ENCODE results near the gene CFAP52. TPM values are rescaled to one million over a fixed set of nuclear protein-coding genes. Genes with fewer than 3 reads are reported as not detected.
"Not testable (repeated sequence)": the region's sequence is repeated elsewhere in the genome, so short reads cannot be mapped to it uniquely, and the experiment has no call there.

The CFAP52 gene
- total RNA-seq, 1 experiment from 2014 or later: not detected

GRCh38 chr17:9646546-9646885 lies 70.1 kb downstream of the CFAP52 start:
- no peak for DNase-seq (ENCODE audit: low read depth)

GRCh38 chr17:9647014-9647413 lies 70.6 kb downstream of the CFAP52 start:
- DNase-seq (ENCODE audit: low read depth): no peak

- DNase-seq (ENCODE audit: low read depth): no peak
These were observed 72.2 kb downstream of the CFAP52 start for GRCh38 chr17:9648521-9649110.

- peak; percentile 81 for DNase-seq (ENCODE audit: low read depth)
These were observed 82.3 kb downstream of the CFAP52 start for GRCh38 chr17:9658593-9659211.

GRCh38 chr17:9661027-9661426 lies 84.6 kb downstream of the CFAP52 start:
- no peak for DNase-seq (ENCODE audit: low read depth)

- DNase-seq (ENCODE audit: low read depth): not testable (repeated sequence)
These were observed 87.1 kb downstream of the CFAP52 start for GRCh38 chr17:9663511-9663910.

- DNase-seq (ENCODE audit: low read depth): no peak
These were observed 90.1 kb downstream of the CFAP52 start for GRCh38 chr17:9666461-9667050.

GRCh38 chr17:9668517-9668916 lies 92.1 kb downstream of the CFAP52 start:
- DNase-seq (ENCODE audit: low read depth): peak; percentile 81

GRCh38 chr17:9669551-9670008 lies 93.1 kb downstream of the CFAP52 start:
- no peak for DNase-seq (ENCODE audit: low read depth)

GRCh38 chr17:9670596-9670995 lies 94.2 kb downstream of the CFAP52 start:
- peak; percentile 53 for DNase-seq (ENCODE audit: low read depth)

- no peak for DNase-seq (ENCODE audit: low read depth)
These were observed 95.1 kb downstream of the CFAP52 start for GRCh38 chr17:9671559-9671958.

- DNase-seq (ENCODE audit: low read depth): peak; percentile 24
These were observed 95.8 kb downstream of the CFAP52 start for GRCh38 chr17:9672266-9672665.

- DNase-seq (ENCODE audit: low read depth): peak; percentile 11
These were observed 96.2 kb downstream of the CFAP52 start for GRCh38 chr17:9672691-9673090.

- DNase-seq (ENCODE audit: low read depth): no peak
These were observed 99.6 kb downstream of the CFAP52 start for GRCh38 chr17:9676084-9676483.

- DNase-seq (ENCODE audit: low read depth): peak; percentile 90
These were observed 100.4 kb downstream of the CFAP52 start for GRCh38 chr17:9676820-9677310.

- peak; percentile 60 for DNase-seq (ENCODE audit: low read depth)
These were observed 101.0 kb downstream of the CFAP52 start for GRCh38 chr17:9677411-9677810.

GRCh38 chr17:9677896-9678295 lies 101.5 kb downstream of the CFAP52 start:
- DNase-seq (ENCODE audit: low read depth): no peak

- DNase-seq (ENCODE audit: low read depth): no peak
These were observed 108.6 kb downstream of the CFAP52 start for GRCh38 chr17:9684955-9685621.

Data from RPMI7951 (cell line).